ENCODE data around the gene USP6NL. TPM values are rescaled to one million over a fixed set of nuclear protein-coding genes. Genes with fewer than 3 reads are reported as not detected.

Gene USP6NL
- total RNA-seq, 1 donor from 2014 or later: 39.9 TPM

- H3K27me3 Mint-ChIP-seq (ENCODE audit: insufficient read depth, low read depth): no peaks in the 10 kb centered on the region
- DNase-seq (ENCODE audit: low spot score): no peak
- H3K36me3 Mint-ChIP-seq: peaks cover 15% of the 10 kb centered on the region
- no peak overlapping the region for H3K27ac Mint-ChIP-seq
- TF ChIP-seq EZH2 (IDR thresholded peaks at IDR 0.05): no peak
- H3K27me3 ChIP-seq: no peaks in the 10 kb centered on the region
- peaks cover 22% of the 10 kb centered on the region for H3K4me1 ChIP-seq
- no peak overlapping the region for H2AFZ ChIP-seq (replicated peaks)
- peaks cover 7% of the 10 kb centered on the region for H3K9me3 Mint-ChIP-seq
- no peaks in the 10 kb centered on the region for H3K36me3 ChIP-seq
- H3F3A ChIP-seq (ENCODE audit: low read depth): peaks cover 10% of the 10 kb centered on the region
- peaks cover 66% of the 10 kb centered on the region for H4K20me1 ChIP-seq (ENCODE audit: low read depth)
- H3K27ac ChIP-seq: no peak overlapping the region
- H3K4me2 ChIP-seq: no peak overlapping the region
- H3K4me3 Mint-ChIP-seq: no peak overlapping the region
- no peak overlapping the region for H3K4me3 ChIP-seq
- peaks cover 14% of the 10 kb centered on the region for H3K4me1 Mint-ChIP-seq
- no peaks in the 10 kb centered on the region for H3K9me3 ChIP-seq (ENCODE audit: low read depth)
- H3K79me2 ChIP-seq (ENCODE audit: low read depth): peaks cover 100% of the 10 kb centered on the region
- no peak overlapping the region for H3K9ac ChIP-seq
Measured at GRCh38 chr10:11570751-11571150, 40.7 kb downstream of the USP6NL start.

DNA sequence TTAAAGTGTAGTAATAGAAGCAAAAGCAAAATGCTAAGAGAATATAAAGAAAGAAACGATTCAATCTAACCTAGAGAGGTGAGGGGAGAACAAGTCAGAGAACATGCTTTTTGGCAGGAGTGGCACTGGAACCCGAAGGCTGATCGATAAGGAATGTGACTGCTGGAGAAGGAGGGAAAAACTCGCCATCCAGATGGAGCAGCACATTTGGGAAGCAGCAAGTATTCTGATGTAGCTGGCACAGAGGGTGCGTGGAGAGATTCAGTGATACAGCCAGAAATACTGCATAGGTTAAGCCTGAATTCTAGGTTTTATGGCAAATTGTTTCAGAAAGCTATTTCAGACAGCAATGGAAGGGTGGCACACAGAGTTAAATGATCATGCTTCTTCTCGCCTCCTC, 42.0 kb downstream of the USP6NL start:
- H3K27me3 Mint-ChIP-seq (ENCODE audit: insufficient read depth, low read depth): no peaks in the 10 kb centered on the region
- Histone ChIP-seq H3F3A (ENCODE audit: low read depth) (peaks cover 10% of the 10 kb centered on the region), H3K79me2 (ENCODE audit: low read depth) (peaks cover 100% of the 10 kb centered on the region), H2AFZ (replicated peaks) (no peak overlapping the region), H3K27me3 (no peaks in the 10 kb centered on the region), H3K27ac (no peak overlapping the region), H3K4me3 (no peak overlapping the region), H3K36me3 (no peaks in the 10 kb centered on the region), H3K9ac (no peak overlapping the region), H3K4me1 (peaks cover 22% of the 10 kb centered on the region), H4K20me1 (ENCODE audit: low read depth) (peaks cover 53% of the 10 kb centered on the region), H3K9me3 (ENCODE audit: low read depth) (no peaks in the 10 kb centered on the region), H3K4me2 (no peak overlapping the region)
- H3K36me3 Mint-ChIP-seq: peaks cover 22% of the 10 kb centered on the region
- no peak overlapping the region for H3K4me3 Mint-ChIP-seq
- H3K27ac Mint-ChIP-seq: no peak overlapping the region
- TF ChIP-seq CTCF (IDR thresholded peaks at IDR 0.05) (no peak), EZH2 (IDR thresholded peaks at IDR 0.05) (no peak), EZH2phosphoT487 (IDR thresholded peaks at IDR 0.05) (no peak)
- H3K9me3 Mint-ChIP-seq: peaks cover 11% of the 10 kb centered on the region
- H3K4me1 Mint-ChIP-seq: peaks cover 12% of the 10 kb centered on the region
- DNase-seq (ENCODE audit: low spot score): no peak

- Histone ChIP-seq H3F3A (ENCODE audit: low read depth) (peaks cover 3% of the 10 kb centered on the region), H3K4me1 (peaks cover 14% of the 10 kb centered on the region), H3K27ac (no peak overlapping the region), H3K27me3 (no peaks in the 10 kb centered on the region), H3K9ac (no peak overlapping the region), H3K4me2 (no peak overlapping the region), H3K36me3 (no peaks in the 10 kb centered on the region), H4K20me1 (ENCODE audit: low read depth) (peaks cover 45% of the 10 kb centered on the region), H3K4me3 (no peak overlapping the region), H3K79me2 (ENCODE audit: low read depth) (peaks cover 100% of the 10 kb centered on the region), H3K9me3 (ENCODE audit: low read depth) (no peaks in the 10 kb centered on the region), H2AFZ (replicated peaks) (no peak overlapping the region)
- Mint-ChIP-seq H3K27me3 (ENCODE audit: insufficient read depth, low read depth) (no peaks in the 10 kb centered on the region), H3K4me3 (no peak overlapping the region), H3K4me1 (peaks cover 5% of the 10 kb centered on the region), H3K27ac (no peak overlapping the region), H3K36me3 (peaks cover 29% of the 10 kb centered on the region), H3K9me3 (peaks cover 17% of the 10 kb centered on the region)
- DNase-seq (ENCODE audit: low spot score): no peak
- no peak for TF ChIP-seq EZH2 (IDR thresholded peaks at IDR 0.05)
- no peak for TF ChIP-seq CTCF (IDR thresholded peaks at IDR 0.05)
- no peak for TF ChIP-seq EZH2phosphoT487 (IDR thresholded peaks at IDR 0.05)
Measured at GRCh38 chr10:11568578-11568977, 42.9 kb downstream of the USP6NL start.

DNA sequence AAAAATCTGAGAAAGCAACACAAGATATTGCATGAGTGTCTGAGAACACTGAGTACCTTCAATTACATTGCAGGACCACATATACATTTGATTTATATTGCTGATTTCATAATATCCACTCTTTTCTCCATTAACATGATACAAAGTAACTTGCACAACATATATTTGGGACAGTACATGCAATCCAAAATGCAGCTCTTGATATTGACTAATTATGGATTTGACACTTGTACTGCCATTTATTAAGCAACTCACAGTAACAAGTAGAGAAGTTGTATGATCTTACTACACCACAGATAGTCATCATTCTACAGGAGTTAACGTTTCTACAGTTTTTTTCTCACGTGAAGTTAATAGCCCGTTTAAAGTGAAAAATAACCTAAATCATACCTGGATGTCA, 46.7 kb downstream of the USP6NL start:
- no peaks in the 10 kb centered on the region for H3K9me3 ChIP-seq (ENCODE audit: low read depth)

More for the DNA sequence above, 46.7 kb downstream of the USP6NL start:
- Histone ChIP-seq H3K79me2 (ENCODE audit: low read depth) (peaks cover 100% of the 10 kb centered on the region), H2AFZ (replicated peaks) (no peak overlapping the region), H3K27ac (no peak overlapping the region), H3F3A (ENCODE audit: low read depth) (no peaks in the 10 kb centered on the region), H4K20me1 (ENCODE audit: low read depth) (peaks cover 14% of the 10 kb centered on the region), H3K27me3 (no peaks in the 10 kb centered on the region), H3K4me3 (no peak overlapping the region), H3K4me1 (no peaks in the 10 kb centered on the region), H3K36me3 (no peaks in the 10 kb centered on the region), H3K9ac (no peak overlapping the region), H3K4me2 (no peak overlapping the region)
- TF ChIP-seq EZH2phosphoT487 (IDR thresholded peaks at IDR 0.05) (no peak), EZH2 (IDR thresholded peaks at IDR 0.05) (no peak), CTCF (IDR thresholded peaks at IDR 0.05) (no peak)
- no peaks in the 10 kb centered on the region for H3K4me1 Mint-ChIP-seq
- H3K27me3 Mint-ChIP-seq (ENCODE audit: insufficient read depth, low read depth): no peaks in the 10 kb centered on the region
- peaks cover 44% of the 10 kb centered on the region for H3K36me3 Mint-ChIP-seq
- no peak for DNase-seq (ENCODE audit: low spot score)
- H3K27ac Mint-ChIP-seq: no peak overlapping the region
- no peak overlapping the region for H3K4me3 Mint-ChIP-seq
- peaks cover 34% of the 10 kb centered on the region for H3K9me3 Mint-ChIP-seq
